Caco-2 (cell line): ENCODE measurements around the gene DRAM2. TPM values are rescaled to one million over a fixed set of nuclear protein-coding genes. Genes with fewer than 3 reads are reported as not detected.
A peak's percentile ranks its signal among the peaks of the same experiment; 100 is the strongest.

Source experiments
- Bru-seq: library from RNA; stranded (reverse); fragments of 400-500 nt; gene quantifications from one replicate; lab custom pipeline; 2021; lab: Mats Ljungman, UMichigan
- BruChase-seq, 2 experiments: library from RNA; stranded (reverse); fragments of 400-500 nt; gene quantifications; one replicate each; lab custom pipeline; 2021; lab: Mats Ljungman, UMichigan
- BruUV-seq: library from RNA; stranded (reverse); fragments of 400-500 nt; replicated peaks from 2 replicates; lab custom pipeline; 2021; lab: Mats Ljungman, UMichigan
- CTCF ChIA-PET: fragments of 300-600 bp; sonication (Branson Sonifier 250); formaldehyde crosslinking; loops from one replicate; lab custom pipeline; 2022; ENCODE audit warnings: antibody characterized with exemption; lab: Charles Lee
- POLR2A ChIA-PET: fragments of 300-600 bp; sonication (Branson Sonifier 250); formaldehyde crosslinking; loops from one replicate; lab custom pipeline; 2022; ENCODE audit warnings: antibody characterized with exemption; lab: Charles Lee
- DNase-seq, 2 experiments: peaks; one replicate each; pipeline versions ENCODE4 v3.0.0 to v3.0.0-alpha.2; 2020 to 2022
- H3K27me3 ChIP-seq: replicated peaks from 2 replicates; pipeline ENCODE4 v1.6.0; 2011; ENCODE audit warnings: low read length; ENCODE audit not compliant: control insufficient read depth, insufficient read depth
- H3K36me3 ChIP-seq: 2 replicates; pipeline ENCODE4 v1.5.1; 2011; ENCODE audit warnings: low read length; ENCODE audit not compliant: control insufficient read depth, insufficient read depth
- H3K4me1 ChIP-seq: fragments of 250-450 bp; sonication (Bioruptor Pico); 2 replicates; pipeline ENCODE4 v1.5.1; 2020; ENCODE audit warnings: mild to moderate bottlenecking
- H3K4me3 ChIP-seq: 2 replicates; pipeline ENCODE4 v1.5.1; 2011; ENCODE audit warnings: low read depth, mild to moderate bottlenecking, control low read depth, low read length
- H3K9me3 ChIP-seq: fragments of 250-450 bp; sonication (Bioruptor Pico); 2 replicates; pipeline ENCODE4 v1.5.1; 2020; ENCODE audit warnings: mild to moderate bottlenecking, moderate library complexity
- H3K27ac Mint-ChIP-seq: one replicate; pipeline ENCODE4 v1.8.0; 2022; ENCODE audit warnings: mixed read lengths; ENCODE audit not compliant: unreplicated experiment
- H3K27me3 Mint-ChIP-seq: one replicate; pipeline ENCODE4 v1.8.0; 2022; ENCODE audit warnings: mixed read lengths; ENCODE audit not compliant: insufficient read depth, unreplicated experiment
- H3K36me3 Mint-ChIP-seq: one replicate; pipeline ENCODE4 v1.8.0; 2022; ENCODE audit warnings: mild to moderate bottlenecking, mixed read lengths; ENCODE audit not compliant: insufficient read depth, unreplicated experiment
- H3K4me1 Mint-ChIP-seq: one replicate; pipeline ENCODE4 v1.8.0; 2022; ENCODE audit warnings: low read depth, mixed read lengths; ENCODE audit not compliant: unreplicated experiment
- H3K4me3 Mint-ChIP-seq: one replicate; pipeline ENCODE4 v1.8.0; 2022; ENCODE audit warnings: mild to moderate bottlenecking, moderate library complexity, mixed read lengths; ENCODE audit not compliant: unreplicated experiment
- H3K9me3 Mint-ChIP-seq: one replicate; pipeline ENCODE4 v1.8.0; 2022; ENCODE audit warnings: mixed read lengths; ENCODE audit not compliant: unreplicated experiment
- CTCF ChIP-seq, 2 experiments: fragments of 200-600 bp in 1 of 2; IDR thresholded peaks; 1 replicate in 1 of 2; 2 replicates in 1 of 2; pipeline versions ENCODE4 v1.5.1 to v1.8.0; 2011 to 2022; ENCODE audit warnings: antibody characterized with exemption in 1 of 2, control low read depth in 1 of 2, inconsistent platforms in 1 of 2, low read depth in 1 of 2, low read length in 1 of 2, mild to moderate bottlenecking in 1 of 2, moderate library complexity in 1 of 2; ENCODE audit not compliant: insufficient read depth in 1 of 2, severe bottlenecking in 1 of 2, unreplicated experiment in 1 of 2
- intact Hi-C: fragments of 100-400 bp; cut with micrococcal nuclease; formaldehyde crosslinking; loops from one replicate; pipeline ENCODE4 v1.10.0; 2022; ENCODE audit not compliant: unreplicated experiment
- long read RNA-seq: library from polyadenylated mRNA; stranded (forward); transcript quantifications from one replicate; pipeline ENCODE4 v2.0.0, GENCODE V29; 2022
- total RNA-seq: library from RNA; stranded (reverse); gene quantifications from 2 replicates; pipeline ENCODE4 v1.2.3, GENCODE V29; 2022

Gene DRAM2
- total RNA-seq (25.3 and 29.0 TPM in 2 replicates), Bru-seq, nascent RNA (percentile 84 among the genes with signal in this experiment), BruChase-seq, experiment 1, labeled RNA remaining after a 2-hour chase (percentile 88 among the genes with signal in this experiment), BruChase-seq, experiment 2, labeled RNA remaining after a 6-hour chase (percentile 79 among the genes with signal in this experiment)
- long read RNA-seq, partial matches to known transcripts: 4 of 49 reads
- long read RNA-seq, other reads (novel, unspliced or antisense): 43 of 49 reads

GRCh38 chr1:111139956-111140679 lies at the start of gene DRAM2, which contains the start of gene CEPT1:
TSS of gene DRAM2 (minus strand) at chr1:111140093. CDS start at chr1:111131554, 8,539 bp downstream.
TSS of gene CEPT1 (plus strand) at chr1:111140223. CDS start at chr1:111147715, 7,492 bp downstream.
- Histone ChIP-seq H3K27me3 (no peaks in the 10 kb centered on the region), H3K36me3 (no peaks in the 10 kb centered on the region), H3K9me3 (no peaks in the 10 kb centered on the region), H3K4me1 (peaks cover 14% of the 10 kb centered on the region; the same call in 1 of the 2 replicates), H3K4me3 (peak within 1 kb of the TSS; percentile 56)
- ChIA-PET CTCF (no interaction called here), POLR2A (no interaction called here)
- Mint-ChIP-seq H3K4me1 (peaks cover 18% of the 10 kb centered on the region), H3K9me3 (no peaks in the 10 kb centered on the region), H3K27me3 (no peaks in the 10 kb centered on the region), H3K27ac (peak within 1 kb of the TSS; percentile 89), H3K36me3 (peaks cover 18% of the 10 kb centered on the region), H3K4me3 (peak within 1 kb of the TSS; percentile 87)
- TF ChIP-seq CTCF (IDR thresholded peaks at IDR 0.05; ENCODE audit: insufficient read depth in 1 of 2, low read depth in 1 of 2, low read length in 1 of 2, severe bottlenecking in 1 of 2, unreplicated experiment in 1 of 2): no peak
- no TSS peak for BruUV-seq
- peak; percentile 93 to 95 for DNase-seq
- intact Hi-C loops: loop anchor here (5.0 to 10.0 kb wide), 3 partner anchors 62 to 178 kb away; partner anchors contain the start of genes DENND2D and LRIF1

- no TSS peak for BruUV-seq
- POLR2A ChIA-PET: no interaction called here
- H3K4me3 Mint-ChIP-seq: no peak overlapping the region
- intact Hi-C loops: no loop called here
- no peak for DNase-seq
- H3K27ac Mint-ChIP-seq: no peak overlapping the region
- no peaks in the 10 kb centered on the region for H3K9me3 Mint-ChIP-seq
- no peak for TF ChIP-seq CTCF (IDR thresholded peaks at IDR 0.05; ENCODE audit: insufficient read depth in 1 of 2, low read depth in 1 of 2, low read length in 1 of 2, severe bottlenecking in 1 of 2, unreplicated experiment in 1 of 2)
- Histone ChIP-seq H3K9me3 (no peaks in the 10 kb centered on the region), H3K4me3 (no peak overlapping the region), H3K4me1 (no peaks in the 10 kb centered on the region), H3K36me3 (peaks cover 1% of the 10 kb centered on the region; the same call in 1 of the 2 replicates), H3K27me3 (no peaks in the 10 kb centered on the region)
- H3K4me1 Mint-ChIP-seq: no peaks in the 10 kb centered on the region
- peaks cover 53% of the 10 kb centered on the region for H3K36me3 Mint-ChIP-seq
- CTCF ChIA-PET: interaction anchor here (0.7 kb wide), 1 partner anchor 38 kb away, joined by 3 read pairs; no protein-coding TSS in a partner anchor
- no peaks in the 10 kb centered on the region for H3K27me3 Mint-ChIP-seq
These were observed 44.8 kb upstream of the DRAM2 start for GRCh38 chr1:111184663-111185062.

GRCh38 chr1:111183308-111184069 lies 43.6 kb upstream of the DRAM2 start:
- intact Hi-C loops: no loop called here
- H3K9me3 Mint-ChIP-seq: no peaks in the 10 kb centered on the region
- BruUV-seq: no TSS peak
- CTCF ChIA-PET: no interaction called here
- Histone ChIP-seq H3K36me3 (no peaks in the 10 kb centered on the region), H3K4me1 (no peaks in the 10 kb centered on the region), H3K4me3 (no peak overlapping the region), H3K27me3 (no peaks in the 10 kb centered on the region), H3K9me3 (no peaks in the 10 kb centered on the region)
- DNase-seq: no peak
- H3K4me1 Mint-ChIP-seq: no peaks in the 10 kb centered on the region
- TF ChIP-seq CTCF (IDR thresholded peaks at IDR 0.05; ENCODE audit: insufficient read depth in 1 of 2, low read depth in 1 of 2, low read length in 1 of 2, severe bottlenecking in 1 of 2, unreplicated experiment in 1 of 2): no peak
- peaks cover 41% of the 10 kb centered on the region for H3K36me3 Mint-ChIP-seq
- no peak overlapping the region for H3K27ac Mint-ChIP-seq
- POLR2A ChIA-PET: no interaction called here
- no peaks in the 10 kb centered on the region for H3K27me3 Mint-ChIP-seq
- H3K4me3 Mint-ChIP-seq: no peak overlapping the region
